Amniotic epithelial cell (primary cell): ENCODE data around the gene JAKMIP2.
"Not testable (repeated sequence)": the region's sequence is repeated elsewhere in the genome, so short reads cannot be mapped to it uniquely, and the experiment has no call there.

ENCODE experiments used
- DNase-seq: peaks from one replicate; pipeline ENCODE4 v3.0.0-alpha.2; 2010; ENCODE audit warnings: low read depth

The JAKMIP2 gene

GRCh38 chr5:147591120-147591519, 191.4 kb downstream of the JAKMIP2 start:
- no peak for DNase-seq

- DNase-seq, result no peak
Measured at GRCh38 chr5:147590096-147590495, 192.4 kb downstream of the JAKMIP2 start.

DNA sequence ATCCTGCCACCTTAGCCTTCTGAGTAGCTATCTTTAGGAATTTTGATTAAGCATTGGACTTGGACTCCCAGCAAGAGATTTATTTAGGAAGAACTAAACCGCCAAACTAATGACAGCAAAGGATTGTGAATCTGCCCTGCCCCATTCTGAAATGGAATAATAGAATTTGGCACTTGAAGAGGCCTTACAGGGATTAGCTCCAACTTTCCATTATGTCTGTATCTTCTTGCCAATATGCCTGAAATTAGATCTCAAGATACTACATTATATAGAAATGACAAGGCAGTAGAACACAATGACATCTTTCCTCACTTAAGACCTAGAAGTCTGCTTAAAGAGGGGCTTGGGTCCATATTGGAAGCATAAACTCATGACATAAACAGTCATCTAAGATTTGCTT, 195.7 kb downstream of the JAKMIP2 start:
- no peak for DNase-seq

GRCh38 chr5:147586221-147586620, 196.3 kb downstream of the JAKMIP2 start:
- no peak for DNase-seq

- not testable (repeated sequence) for DNase-seq
Measured at GRCh38 chr5:147582272-147582671, 200.3 kb downstream of the JAKMIP2 start.

DNA sequence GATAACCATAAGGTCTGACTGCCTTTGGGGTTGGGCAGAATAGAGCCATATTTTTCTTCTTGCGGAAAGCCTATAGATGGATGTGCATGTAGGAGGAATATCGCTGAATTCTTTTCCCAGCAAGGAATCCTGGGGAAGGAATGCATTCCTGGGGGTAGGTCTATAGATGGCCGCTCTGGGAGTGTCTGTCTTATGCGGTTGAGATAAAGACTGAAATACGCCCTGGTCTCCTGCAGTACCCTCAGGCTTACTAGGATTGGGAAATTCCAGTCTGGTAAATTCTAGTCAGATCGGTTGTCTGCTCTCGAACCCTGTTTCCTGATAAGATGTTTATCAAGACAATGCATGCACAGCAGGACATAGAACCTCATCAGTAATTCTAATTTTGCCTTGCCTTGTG, 202.1 kb downstream of the JAKMIP2 start:
- not testable (repeated sequence) for DNase-seq

- DNase-seq, result peak; percentile 82
Measured at GRCh38 chr5:147578228-147579024, 204.1 kb downstream of the JAKMIP2 start.

DNA sequence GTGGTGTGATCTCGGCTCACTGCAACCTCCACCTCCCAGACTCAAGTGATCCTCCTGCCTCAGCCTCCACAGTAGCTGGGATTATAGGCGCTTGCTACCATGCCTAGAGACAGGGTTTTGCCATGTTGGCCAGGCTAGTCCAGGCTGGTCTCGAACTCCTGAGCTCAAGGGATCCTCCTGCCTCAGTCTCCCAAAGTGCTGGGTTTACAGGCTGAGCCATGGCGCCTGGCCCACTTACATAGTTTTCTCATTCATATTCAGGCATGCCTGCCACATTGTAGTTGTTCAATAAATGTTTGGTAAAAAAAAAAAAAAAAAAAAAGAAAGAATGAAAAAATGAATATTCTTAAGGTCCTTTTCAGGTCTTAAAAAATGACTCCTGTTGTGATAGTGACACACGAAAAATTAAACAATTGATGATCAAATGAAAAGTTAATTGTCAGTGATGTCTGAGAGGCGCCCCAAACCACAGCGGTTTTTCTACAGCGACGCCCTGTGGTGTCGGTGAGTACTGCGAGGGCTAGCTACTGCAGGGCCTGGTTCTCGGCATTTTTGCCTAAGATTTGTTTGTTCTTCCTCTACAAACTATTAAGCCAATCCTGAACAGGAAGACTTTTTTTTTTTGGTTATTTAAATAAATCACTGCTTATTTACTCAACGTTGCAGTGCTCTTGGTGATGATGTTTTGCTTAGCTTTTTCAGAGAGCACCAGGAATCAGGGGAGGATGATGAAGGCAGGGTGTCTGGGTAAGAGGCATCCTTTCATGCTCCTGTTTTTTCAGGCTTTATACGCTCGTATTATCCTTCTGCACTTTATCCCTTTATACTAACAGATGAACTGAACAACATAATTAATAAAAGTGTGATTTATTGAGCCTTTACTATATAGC, 205.6 kb downstream of the JAKMIP2 start:
- DNase-seq, result peak; percentile 37

GRCh38 chr5:147575598-147575997, 206.9 kb downstream of the JAKMIP2 start:
- no peak for DNase-seq

DNA sequence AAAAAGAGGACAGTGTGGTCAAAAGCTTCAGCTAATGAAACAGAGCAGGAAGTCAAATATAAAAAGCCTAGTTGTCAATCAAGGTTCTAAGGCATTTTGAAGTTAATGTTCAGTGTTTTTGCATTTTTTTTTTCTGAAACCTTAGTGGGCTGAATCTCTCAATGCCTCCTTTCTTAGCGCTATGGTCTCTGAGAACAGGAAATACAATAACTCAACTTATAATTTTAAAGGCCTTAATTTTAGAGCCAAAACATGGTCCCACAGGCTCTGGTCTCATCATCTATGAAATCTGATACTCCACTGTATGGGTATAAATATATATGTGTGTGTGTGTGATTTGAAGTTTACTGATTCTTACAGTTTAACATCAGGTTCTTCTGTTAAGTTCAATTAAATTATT, 209.3 kb downstream of the JAKMIP2 start:
- DNase-seq, result no peak

GRCh38 chr5:147568710-147569406, 213.7 kb downstream of the JAKMIP2 start:
- no peak for DNase-seq

DNA sequence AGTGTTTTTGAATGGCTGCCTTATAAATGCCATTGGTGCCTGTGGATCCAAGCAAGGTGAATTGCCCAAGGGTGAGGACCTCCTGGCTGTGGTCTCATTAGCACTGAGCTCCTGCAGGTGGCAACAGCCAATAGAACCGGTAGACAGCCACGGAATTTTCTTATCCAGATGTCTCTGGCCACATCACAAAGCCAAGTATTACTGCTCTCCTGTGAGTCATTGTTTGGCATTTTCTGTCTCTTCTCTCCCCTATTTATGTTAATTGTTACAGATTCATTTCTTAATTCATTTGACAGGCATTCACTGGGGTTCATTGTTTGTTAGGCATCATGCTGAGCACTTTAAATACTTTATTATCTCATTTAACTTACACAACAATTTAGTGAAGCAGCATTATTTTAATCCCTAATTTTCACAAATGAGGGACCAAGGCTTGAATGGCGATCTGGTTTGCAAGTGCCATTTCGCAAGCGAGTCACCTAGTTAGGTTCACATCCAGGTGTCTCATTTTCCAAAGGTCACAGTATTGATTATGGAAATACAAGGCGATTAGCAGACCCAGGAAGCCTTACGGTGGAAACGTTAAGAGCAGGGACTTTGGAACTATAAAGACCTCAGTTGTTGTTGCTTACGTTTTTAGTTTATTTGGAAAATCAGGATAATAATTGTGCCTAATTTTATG, 214.5 kb downstream of the JAKMIP2 start:
- peak; percentile 87 for DNase-seq

DNA sequence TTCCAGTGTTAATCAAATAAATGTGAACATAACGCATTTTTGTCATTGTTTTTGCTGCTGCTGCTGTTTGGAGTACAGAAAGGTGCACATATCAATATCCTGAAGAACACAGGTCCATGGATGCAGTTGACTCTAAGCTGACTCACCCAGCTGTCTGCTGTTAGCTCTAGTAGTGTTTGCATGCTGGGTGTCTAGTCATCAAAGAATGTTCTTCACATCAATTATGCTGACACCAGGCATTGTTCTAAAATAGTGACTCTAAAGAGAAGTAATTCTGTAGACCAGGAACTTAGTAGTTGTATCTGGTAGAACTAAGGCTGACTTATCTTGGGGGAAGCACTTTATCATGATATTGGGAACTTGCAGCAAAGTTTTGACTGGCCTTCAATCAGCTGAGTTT, 217.0 kb downstream of the JAKMIP2 start:
- DNase-seq, result peak; percentile 79

- DNase-seq, result no peak
Measured at GRCh38 chr5:147564124-147564486, 218.4 kb downstream of the JAKMIP2 start.

DNA sequence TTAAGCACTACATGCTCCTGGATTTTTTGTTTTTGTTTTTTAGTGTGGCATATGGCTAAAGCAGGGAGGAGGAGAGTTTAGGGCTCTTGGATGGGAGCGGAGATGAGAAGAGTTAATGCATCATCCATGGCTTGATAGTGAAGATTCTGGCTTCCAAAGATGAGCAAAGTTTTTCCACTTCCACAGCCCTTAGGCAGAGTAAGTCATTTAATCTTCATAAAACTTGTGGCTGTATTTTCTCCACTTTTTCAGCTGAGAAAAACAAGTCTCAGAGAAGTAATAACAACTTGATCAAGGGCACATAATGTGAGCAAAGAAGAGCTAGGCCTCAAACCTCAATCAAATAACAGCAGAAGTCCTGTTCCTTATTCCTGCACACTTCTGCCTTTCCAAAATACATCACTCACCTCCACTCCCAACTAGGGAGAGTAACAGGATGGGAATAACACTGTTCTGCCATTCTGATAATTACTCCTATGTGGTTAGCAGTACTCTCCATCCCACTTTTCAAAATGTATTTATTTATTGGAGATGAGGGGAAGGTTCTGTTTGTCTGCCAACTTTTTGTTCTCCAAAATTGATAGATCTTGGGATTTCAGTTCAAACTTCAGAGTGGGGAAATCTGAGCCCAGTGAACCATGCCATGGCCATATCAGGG, 218.9 kb downstream of the JAKMIP2 start:
- DNase-seq, result no peak

DNA sequence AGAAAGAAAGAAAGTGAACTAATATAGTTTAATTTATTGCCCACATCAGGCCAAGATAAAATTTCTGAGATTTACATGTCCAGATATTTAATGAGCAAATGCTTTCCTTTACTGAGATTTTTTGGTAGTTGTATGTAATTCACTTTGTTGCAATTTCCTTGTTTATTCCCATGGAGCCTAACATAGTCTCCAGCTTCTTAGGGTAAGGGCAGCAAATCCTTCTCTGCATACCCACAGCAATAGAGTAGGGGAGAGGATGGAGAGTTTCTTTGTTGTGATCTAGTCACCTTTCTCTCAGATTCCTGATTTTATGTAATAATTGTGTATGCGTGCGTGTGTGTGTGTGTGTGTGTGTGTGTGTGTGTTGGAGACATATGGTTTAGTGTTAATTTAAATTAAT, 221.1 kb downstream of the JAKMIP2 start:
- DNase-seq, result no peak

DNA sequence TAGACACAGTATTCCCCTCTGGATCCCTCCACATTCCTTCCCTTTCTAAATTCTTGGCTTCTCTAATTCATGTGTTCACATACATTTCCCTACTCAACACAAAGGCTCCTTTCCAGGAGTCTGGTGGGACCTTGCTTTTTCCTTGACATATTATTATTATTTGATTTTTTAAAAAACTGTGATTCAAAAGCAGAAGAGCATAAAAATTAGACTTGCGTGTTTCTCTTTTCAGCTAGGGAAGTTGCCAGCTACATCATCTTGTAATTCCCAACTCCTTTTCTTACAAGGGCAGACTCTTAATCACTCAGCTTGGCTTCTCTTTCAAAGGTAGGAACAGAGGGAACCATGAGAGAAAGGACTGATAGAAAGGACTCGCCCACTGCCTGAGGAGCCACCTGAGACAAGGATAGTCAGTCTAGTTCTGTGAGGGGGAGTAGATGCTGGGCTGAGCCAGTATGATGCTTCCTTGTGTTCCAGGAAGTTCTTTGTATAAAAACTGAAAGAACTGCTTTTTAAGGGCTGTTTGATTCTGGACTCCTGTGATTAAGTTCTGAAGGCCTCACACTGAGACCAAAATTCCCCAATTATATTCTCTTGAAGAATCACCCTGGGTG, 221.7 kb downstream of the JAKMIP2 start:
- DNase-seq, result no peak

DNA sequence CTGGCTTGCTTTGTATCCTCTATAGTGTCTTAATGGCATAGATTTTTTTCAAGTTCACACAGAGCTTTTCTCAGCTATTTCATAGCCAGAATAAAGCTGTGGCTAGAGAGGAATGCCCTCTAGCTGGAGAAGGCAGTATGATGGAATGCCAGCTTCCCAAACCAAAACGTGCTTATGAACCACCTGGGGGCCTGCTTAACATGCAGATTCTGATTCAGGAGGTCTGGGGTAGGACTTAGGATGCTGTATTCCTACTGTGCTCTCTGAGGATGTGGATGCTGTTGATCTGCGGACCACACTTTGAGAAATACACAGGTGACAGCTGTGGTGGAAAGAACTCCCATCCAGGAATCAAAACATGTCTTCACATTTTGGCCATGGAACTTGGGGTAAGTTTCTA, 222.8 kb downstream of the JAKMIP2 start:
- peak; percentile 34 for DNase-seq

DNA sequence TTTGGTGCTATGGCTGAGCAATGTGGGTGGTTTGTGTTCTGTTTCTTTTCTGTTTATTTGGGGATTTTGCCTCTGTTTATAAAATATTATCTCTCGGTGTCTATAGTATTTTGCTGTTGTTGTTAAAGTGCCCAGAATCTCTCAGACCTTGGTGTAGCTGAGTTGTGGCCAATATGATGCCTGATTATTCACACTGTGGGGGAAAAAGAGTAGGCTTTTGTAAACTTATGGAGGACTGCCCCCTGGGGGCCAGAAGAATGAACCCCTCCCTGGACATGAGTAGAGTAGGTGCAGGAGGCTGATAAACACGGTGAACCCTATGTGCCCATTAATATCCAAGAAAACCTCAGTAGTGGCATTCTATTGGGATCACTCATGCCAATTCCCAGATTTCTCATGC, 223.7 kb downstream of the JAKMIP2 start:
- peak; percentile 85 for DNase-seq

GRCh38 chr5:147557876-147558745, 224.4 kb downstream of the JAKMIP2 start:
- peak; percentile 86 for DNase-seq
